ENCODE results near the gene PDE11A. TPM values are rescaled to one million over a fixed set of nuclear protein-coding genes. Genes with fewer than 3 reads are reported as not detected.

Gene PDE11A
- total RNA-seq, 2 experiments from 2014 or later: not detected

GRCh38 chr2:177694348-177694747 is 378.2 kb downstream of the PDE11A start:
- POLR2A ChIA-PET: no interaction called here

GRCh38 chr2:177693658-177694339 is 378.8 kb downstream of the PDE11A start:
- DNase-seq: no peak
- peaks cover 10% of the 10 kb centered on the region for H3K27me3 Mint-ChIP-seq
- no peak overlapping the region for H3K27ac Mint-ChIP-seq
- intact Hi-C loops (cut with micrococcal nuclease): no loop called here
- H3K36me3 Mint-ChIP-seq: no peaks in the 10 kb centered on the region
- ChIA-PET POLR2A (no interaction called here), CTCF (interaction anchor here (0.7 to 1.1 kb wide), 2 partner anchors 31 to 36 kb away, joined by 4 to 5 read pairs; no protein-coding TSS in a partner anchor)
- H3K9me3 Mint-ChIP-seq: no peaks in the 10 kb centered on the region
- H3K4me1 Mint-ChIP-seq (ENCODE audit: low read depth): no peaks in the 10 kb centered on the region
- H3K4me3 Mint-ChIP-seq: no peak overlapping the region

More at GRCh38 chr2:177694348-177694747, 378.2 kb downstream of the PDE11A start:
- DNase-seq: no peak
- Mint-ChIP-seq H3K36me3 (no peaks in the 10 kb centered on the region), H3K4me1 (ENCODE audit: low read depth) (no peaks in the 10 kb centered on the region), H3K27me3 (peaks cover 10% of the 10 kb centered on the region), H3K4me3 (no peak overlapping the region), H3K27ac (no peak overlapping the region), H3K9me3 (no peaks in the 10 kb centered on the region)
- intact Hi-C loops (cut with micrococcal nuclease): no loop called here
- CTCF ChIA-PET: interaction anchor here (1.1 kb wide), 1 partner anchor 30 kb away, joined by 5 read pairs; no protein-coding TSS in a partner anchor

DNA sequence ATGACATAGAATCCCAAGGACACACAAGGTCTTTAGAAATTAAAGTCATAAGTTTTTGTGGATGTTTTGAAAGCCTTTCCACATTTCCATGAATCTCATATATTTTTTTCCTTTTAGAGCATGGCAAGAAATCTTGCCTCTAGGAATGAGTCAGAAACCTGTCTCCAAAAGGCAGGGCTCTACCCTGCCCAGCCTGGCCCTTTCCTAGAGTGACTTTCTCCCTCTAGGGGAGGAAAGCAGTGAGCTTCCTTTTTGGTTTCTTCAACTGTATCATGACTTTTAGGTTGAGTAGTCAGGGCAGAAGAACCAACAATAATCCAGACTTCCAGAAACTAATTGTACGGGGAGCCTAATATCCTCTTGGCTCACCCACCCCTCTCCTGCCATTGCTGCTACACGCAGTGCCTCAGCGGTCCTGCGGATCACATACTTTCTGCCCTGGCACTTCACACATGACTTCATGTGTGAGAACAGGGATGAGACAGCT is 379.8 kb downstream of the PDE11A start:
- CTCF ChIA-PET: interaction anchor here (1.1 kb wide), 1 partner anchor 70 kb away, joined by 3 read pairs; no protein-coding TSS in a partner anchor
- POLR2A ChIA-PET: no interaction called here
- intact Hi-C loops (cut with micrococcal nuclease): no loop called here

DNA sequence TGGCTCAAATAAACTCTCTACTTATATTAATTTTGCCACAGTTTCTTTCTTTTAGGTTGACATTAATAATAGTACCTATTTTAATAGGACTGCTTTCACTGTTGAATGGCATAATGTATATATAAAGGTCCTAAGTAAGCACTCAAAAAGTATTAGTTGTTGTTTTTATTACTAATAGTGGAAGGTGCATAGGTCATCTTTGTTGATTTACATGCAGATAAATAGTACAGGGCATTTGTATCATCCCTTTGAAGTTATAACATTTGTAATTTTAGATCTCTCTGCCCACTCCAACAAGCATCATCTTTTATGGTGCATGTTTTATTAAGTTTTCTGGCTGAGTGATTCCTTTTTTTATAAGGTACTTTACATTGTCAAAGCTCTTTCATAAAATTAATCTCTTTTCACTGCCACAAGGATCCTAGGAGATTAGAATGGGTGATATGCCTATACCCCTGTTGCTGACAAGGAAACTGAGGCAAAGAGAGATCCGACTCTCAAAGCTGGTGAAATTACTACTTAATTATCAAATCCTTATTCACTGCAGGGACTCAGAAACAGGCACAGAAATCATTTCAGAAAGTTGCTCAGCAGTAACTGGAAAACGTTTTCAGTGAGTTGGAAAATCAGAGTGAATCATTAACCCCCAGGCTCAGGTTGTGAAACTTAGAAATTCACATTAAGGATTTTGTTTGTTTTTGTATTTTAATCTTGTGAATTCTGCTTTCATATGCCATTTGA is 380.4 kb downstream of the PDE11A start:
- no peak for DNase-seq
- POLR2A ChIA-PET: no interaction called here
- intact Hi-C loops (cut with micrococcal nuclease): no loop called here
- peaks cover 10% of the 10 kb centered on the region for H3K27me3 Mint-ChIP-seq
- H3K4me1 Mint-ChIP-seq (ENCODE audit: low read depth): no peaks in the 10 kb centered on the region
- no peak overlapping the region for H3K4me3 Mint-ChIP-seq
- H3K27ac Mint-ChIP-seq: no peak overlapping the region
- H3K9me3 Mint-ChIP-seq: no peaks in the 10 kb centered on the region
- H3K36me3 Mint-ChIP-seq: no peaks in the 10 kb centered on the region
- CTCF ChIA-PET: interaction anchor here (1.1 kb wide), 1 partner anchor 71 kb away, joined by 3 read pairs; no protein-coding TSS in a partner anchor

More for the DNA sequence above, 379.8 kb downstream of the PDE11A start:
- Mint-ChIP-seq H3K27ac (no peak overlapping the region), H3K36me3 (no peaks in the 10 kb centered on the region), H3K9me3 (no peaks in the 10 kb centered on the region), H3K4me3 (no peak overlapping the region), H3K4me1 (ENCODE audit: low read depth) (no peaks in the 10 kb centered on the region), H3K27me3 (peaks cover 10% of the 10 kb centered on the region)
- no peak for DNase-seq

DNA sequence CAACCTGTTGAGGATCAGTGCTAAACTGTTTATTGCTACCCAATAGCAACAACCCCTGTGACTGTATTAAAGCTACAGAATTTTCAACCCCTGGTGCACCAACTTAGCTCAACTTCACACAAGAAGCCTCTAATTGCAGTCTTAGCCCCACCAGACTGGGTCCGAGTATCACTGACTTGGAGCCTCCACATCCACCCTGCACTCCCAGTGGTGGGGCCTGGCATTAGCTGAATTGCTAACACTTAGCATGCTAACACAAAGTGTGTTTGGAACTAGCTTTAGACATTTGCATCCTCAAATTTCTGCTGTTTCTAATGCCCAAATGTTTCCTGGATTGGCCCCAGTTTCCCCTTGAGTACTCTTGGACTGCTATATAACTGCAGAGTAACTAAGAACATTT is 381.4 kb downstream of the PDE11A start:
- no peak for DNase-seq
- H3K4me1 Mint-ChIP-seq (ENCODE audit: low read depth): no peaks in the 10 kb centered on the region

DNA sequence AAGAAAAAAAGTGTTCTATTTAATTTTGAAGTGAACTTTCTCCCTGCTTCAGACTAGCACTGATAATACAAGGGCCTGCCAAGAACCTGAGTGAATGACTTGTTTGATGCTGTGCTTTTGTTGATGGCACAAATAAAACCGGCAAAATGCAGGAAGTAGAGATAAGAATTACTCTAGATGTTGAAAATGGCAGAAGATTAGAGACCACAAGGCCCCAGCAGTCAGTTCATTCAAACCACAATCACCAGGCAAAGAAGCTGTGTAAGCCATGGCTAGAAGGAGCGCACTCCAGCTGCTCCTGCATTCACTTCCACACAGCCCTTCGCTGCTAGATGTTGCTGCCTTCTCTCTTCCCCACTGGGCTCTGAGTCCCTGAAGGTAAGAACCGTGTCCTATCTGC is 383.0 kb downstream of the PDE11A start:
- ChIA-PET CTCF (no interaction called here), POLR2A (no interaction called here)
- Mint-ChIP-seq H3K36me3 (no peaks in the 10 kb centered on the region), H3K9me3 (no peaks in the 10 kb centered on the region), H3K4me1 (ENCODE audit: low read depth) (no peaks in the 10 kb centered on the region), H3K27me3 (peaks cover 1% of the 10 kb centered on the region), H3K4me3 (no peak overlapping the region), H3K27ac (no peak overlapping the region)
- DNase-seq: no peak
- intact Hi-C loops (cut with micrococcal nuclease): no loop called here

More for the DNA sequence above, 381.4 kb downstream of the PDE11A start:
- intact Hi-C loops (cut with micrococcal nuclease): no loop called here
- CTCF ChIA-PET: interaction anchor here (0.6 kb wide), 1 partner anchor 52 kb away, joined by 3 read pairs; no protein-coding TSS in a partner anchor
- Mint-ChIP-seq H3K9me3 (no peaks in the 10 kb centered on the region), H3K4me3 (no peak overlapping the region), H3K27me3 (peaks cover 9% of the 10 kb centered on the region), H3K36me3 (no peaks in the 10 kb centered on the region), H3K27ac (no peak overlapping the region)
- POLR2A ChIA-PET: no interaction called here

- Mint-ChIP-seq H3K27ac (no peak overlapping the region), H3K9me3 (no peaks in the 10 kb centered on the region), H3K36me3 (no peaks in the 10 kb centered on the region), H3K4me1 (ENCODE audit: low read depth) (no peaks in the 10 kb centered on the region), H3K4me3 (no peak overlapping the region), H3K27me3 (peaks cover 1% of the 10 kb centered on the region)
- CTCF ChIA-PET: no interaction called here
- intact Hi-C loops (cut with micrococcal nuclease): no loop called here
- no peak for DNase-seq
- POLR2A ChIA-PET: no interaction called here
Measured at GRCh38 chr2:177688844-177689243, 383.7 kb downstream of the PDE11A start.

DNA sequence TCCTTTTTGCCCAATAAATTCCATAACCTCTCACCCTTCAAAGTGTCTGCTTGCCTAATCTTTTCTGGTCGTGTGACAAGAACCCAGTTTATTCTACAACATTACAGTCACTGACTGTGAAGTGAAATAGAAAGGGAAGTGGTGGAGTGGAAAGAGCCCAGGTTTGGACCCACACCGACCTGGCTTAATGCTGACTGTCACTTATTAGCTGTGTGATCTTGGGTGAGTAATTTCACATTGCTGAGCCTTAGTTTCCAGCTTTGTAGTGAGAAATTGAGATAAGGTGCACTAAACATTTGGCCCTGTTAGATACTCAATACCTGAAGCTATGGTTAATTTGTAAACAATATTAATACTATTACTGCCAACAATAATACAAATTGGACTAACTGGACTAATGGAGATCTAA is 388.9 kb downstream of the PDE11A start:
- CTCF ChIA-PET: no interaction called here
- POLR2A ChIA-PET: no interaction called here
- no peak overlapping the region for H3K27ac Mint-ChIP-seq
- H3K9me3 Mint-ChIP-seq: no peaks in the 10 kb centered on the region
- DNase-seq: no peak
- no peaks in the 10 kb centered on the region for H3K4me1 Mint-ChIP-seq (ENCODE audit: low read depth)
- no peaks in the 10 kb centered on the region for H3K27me3 Mint-ChIP-seq
- intact Hi-C loops (cut with micrococcal nuclease): no loop called here
- H3K36me3 Mint-ChIP-seq: no peaks in the 10 kb centered on the region
- H3K4me3 Mint-ChIP-seq: no peak overlapping the region

GRCh38 chr2:177682836-177683660 is 389.5 kb downstream of the PDE11A start:
- Mint-ChIP-seq H3K36me3 (no peaks in the 10 kb centered on the region), H3K4me3 (no peak overlapping the region), H3K27me3 (peaks cover 1% of the 10 kb centered on the region), H3K4me1 (ENCODE audit: low read depth) (no peaks in the 10 kb centered on the region), H3K27ac (no peak overlapping the region), H3K9me3 (no peaks in the 10 kb centered on the region)
- ChIA-PET POLR2A (no interaction called here), CTCF (no interaction called here)
- DNase-seq: no peak
- intact Hi-C loops (cut with micrococcal nuclease): no loop called here

GRCh38 chr2:177682006-177682405 is 390.6 kb downstream of the PDE11A start:
- Mint-ChIP-seq H3K4me3 (no peak overlapping the region), H3K27me3 (peaks cover 3% of the 10 kb centered on the region), H3K4me1 (ENCODE audit: low read depth) (no peaks in the 10 kb centered on the region), H3K27ac (no peak overlapping the region), H3K36me3 (no peaks in the 10 kb centered on the region), H3K9me3 (no peaks in the 10 kb centered on the region)
- DNase-seq: no peak
- CTCF ChIA-PET: no interaction called here
- intact Hi-C loops (cut with micrococcal nuclease): no loop called here
- POLR2A ChIA-PET: no interaction called here

DNA sequence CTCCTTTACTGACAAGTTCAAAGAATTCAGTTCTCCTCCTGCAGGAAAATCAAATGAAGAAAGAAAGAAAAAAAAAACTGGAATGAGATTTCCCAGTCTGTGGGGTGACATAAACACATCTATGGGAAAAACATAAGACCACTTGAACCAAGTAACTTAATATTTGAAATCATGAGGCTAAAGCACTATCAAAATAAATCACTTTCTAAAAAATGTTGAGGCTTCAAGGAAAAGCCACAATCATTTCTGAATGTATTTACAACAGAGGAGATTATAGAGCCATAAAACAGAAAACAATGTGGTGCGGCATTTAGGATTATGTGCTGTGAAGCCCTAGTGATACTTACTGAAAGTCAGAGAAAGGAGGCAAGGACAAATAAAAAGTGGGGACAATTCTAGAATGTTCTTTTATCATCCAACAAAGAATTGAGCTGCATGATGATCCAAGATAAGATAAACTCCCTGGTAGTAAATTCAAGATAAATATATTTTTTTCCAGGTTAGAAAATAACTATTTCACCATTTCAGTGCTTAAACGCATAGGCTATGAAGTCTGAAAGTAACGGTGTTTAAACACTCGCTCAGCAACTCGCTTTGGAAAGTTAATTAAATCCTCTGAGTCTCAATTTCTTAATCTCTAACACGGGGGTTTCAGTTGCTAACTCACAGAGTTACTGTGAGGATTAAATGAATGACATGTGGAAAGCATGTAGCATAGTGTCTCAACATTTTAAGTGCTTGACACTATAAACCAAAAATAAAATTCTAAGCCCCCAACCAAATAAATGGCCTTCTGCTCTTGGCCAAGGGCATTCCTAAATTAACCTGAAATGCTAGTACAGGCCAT is 391.5 kb downstream of the PDE11A start:
- Mint-ChIP-seq H3K4me1 (ENCODE audit: low read depth) (no peaks in the 10 kb centered on the region), H3K27ac (no peak overlapping the region), H3K9me3 (no peaks in the 10 kb centered on the region), H3K27me3 (peaks cover 6% of the 10 kb centered on the region), H3K36me3 (no peaks in the 10 kb centered on the region), H3K4me3 (no peak overlapping the region)
- intact Hi-C loops (cut with micrococcal nuclease): no loop called here
- no peak for DNase-seq
- ChIA-PET POLR2A (no interaction called here), CTCF (no interaction called here)
